Natural killer cell (primary cell): ENCODE results near the gene CTTNBP2NL. TPM values are rescaled to one million over a fixed set of nuclear protein-coding genes. Genes with fewer than 3 reads are reported as not detected.

Source experiments
- ATAC-seq, 3 donors: fragments of 150-1000 bp in 2 of 3; fragments of 200-7000 bp in 1 of 3; cut with Tn5 transposase; 1 replicate in 1 of 3; 2 replicates in 2 of 3; pipeline ENCODE4 v1.10.0; 2021; ENCODE audit warnings: mild to moderate bottlenecking in 2 of 3, moderate library complexity in 2 of 3
- DNase-seq, 2 donors: peaks; one replicate each; pipeline versions ENCODE4 v3.0.0 to v3.0.0-alpha.2; 2013 to 2021; ENCODE audit warnings: mixed read lengths in 1 of 2
- H3K27ac ChIP-seq: one replicate; pipeline ENCODE4 v1.5.1; 2013; ENCODE audit warnings: mild to moderate bottlenecking, low read length
- H3K27me3 ChIP-seq: one replicate; pipeline ENCODE4 v1.6.1; 2013; ENCODE audit warnings: low read length; ENCODE audit not compliant: control insufficient read depth, insufficient read depth
- H3K36me3 ChIP-seq: one replicate; pipeline ENCODE4 v1.6.1; 2013; ENCODE audit warnings: low read length; ENCODE audit not compliant: control insufficient read depth, insufficient read depth
- H3K4me1 ChIP-seq: one replicate; pipeline ENCODE4 v1.6.1; 2013; ENCODE audit warnings: low read length; ENCODE audit not compliant: control insufficient read depth, insufficient read depth
- H3K4me3 ChIP-seq: one replicate; pipeline ENCODE4 v1.5.1; 2013; ENCODE audit warnings: low read length
- H3K9me3 ChIP-seq: one replicate; pipeline ENCODE4 v1.6.1; 2013; ENCODE audit warnings: low read length; ENCODE audit not compliant: control insufficient read depth, insufficient read depth
- H3K27ac Mint-ChIP-seq, 2 donors: one replicate each; pipeline ENCODE4 v1.8.0; 2022; ENCODE audit warnings: mild to moderate bottlenecking in 2 of 2, mixed read lengths in 2 of 2, moderate library complexity in 1 of 2
- H3K27me3 Mint-ChIP-seq, 2 donors: one replicate each; pipeline ENCODE4 v1.8.0; 2022; ENCODE audit warnings: low read depth in 2 of 2, mixed read lengths in 2 of 2
- H3K36me3 Mint-ChIP-seq: one replicate; pipeline ENCODE4 v1.8.0; 2022; ENCODE audit warnings: mixed read lengths
- H3K4me1 Mint-ChIP-seq, 2 donors: one replicate each; pipeline ENCODE4 v1.8.0; 2022; ENCODE audit warnings: mixed read lengths in 2 of 2
- H3K4me3 Mint-ChIP-seq: one replicate; pipeline ENCODE4 v1.8.0; 2022; ENCODE audit warnings: mild to moderate bottlenecking, moderate library complexity, mixed read lengths
- H3K9me3 Mint-ChIP-seq, 2 donors: one replicate each; pipeline ENCODE4 v1.8.0; 2022; ENCODE audit warnings: mixed read lengths in 2 of 2
- WGBS: methylation state at CpG from one replicate; pipeline ENCODE4 v1.1.7; 2013; ENCODE audit warnings: missing lambda C conversion rate; ENCODE audit not compliant: insufficient coverage; 5-methylcytosine and 5-hydroxymethylcytosine counted together
- intact Hi-C: fragments of 100-400 bp; cut with micrococcal nuclease; formaldehyde crosslinking; loops from one replicate; pipeline ENCODE4 v1.14.2; 2022
- total RNA-seq, 4 donors: library from RNA; stranded (reverse); fragments of 120-200 nt in 1 of 4; gene quantifications; one replicate each; pipeline versions ENCODE4 v1.2.3 to v1.2.4, GENCODE V29; 2013 to 2022
- TF ChIP-seq, protein P1 (sequence below): fragments of 200-600 bp; IDR thresholded peaks from one replicate; pipeline ENCODE4 v1.8.0; 2022; ENCODE audit warnings: antibody characterized with exemption

Gene CTTNBP2NL
- total RNA-seq, 3 donors from 2014 or later (not counting 1 experiment from before 2014, with no cell fraction given): 0.07 to 0.94 (median 0.15) TPM

DNA sequence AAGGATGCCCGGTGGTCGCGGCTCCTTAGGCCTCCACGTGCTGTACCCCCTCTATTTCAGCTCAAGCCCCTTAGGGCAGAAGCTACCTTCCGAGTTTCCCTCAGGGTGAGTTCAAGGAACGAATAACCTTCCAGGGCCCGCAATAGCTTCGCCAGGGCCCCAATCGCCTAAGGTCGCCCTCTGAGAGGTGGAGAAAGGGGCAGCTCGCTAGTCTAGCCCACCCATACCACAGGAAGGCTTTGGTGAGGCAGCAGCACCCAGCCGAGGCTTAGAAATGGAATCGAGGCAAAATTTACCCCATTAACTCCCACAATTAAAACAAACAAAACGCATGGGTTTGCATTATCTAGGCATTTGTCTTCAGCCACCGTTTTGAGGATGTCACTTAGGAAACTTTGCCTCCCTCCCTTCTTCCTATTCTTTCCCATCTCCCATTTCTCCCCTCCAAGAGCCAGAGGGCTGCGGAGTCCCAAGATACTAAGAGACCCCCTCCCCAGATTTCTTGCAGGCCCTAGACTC is 113.7 kb downstream of the CTTNBP2NL start:
- H3K36me3 ChIP-seq: no peaks in the 10 kb centered on the region
- H3K4me1 ChIP-seq: peaks cover 16% of the 10 kb centered on the region
- ATAC-seq: no peak
- H3K4me1 Mint-ChIP-seq: peaks cover 0 to 8% of the 10 kb centered on the region in 2 donors
- no peaks in the 10 kb centered on the region for H3K9me3 Mint-ChIP-seq
- intact Hi-C loops: loop anchor here (10.0 kb wide), 1 partner anchor 295 kb away; no protein-coding TSS in a partner anchor
- no peaks in the 10 kb centered on the region for H3K9me3 ChIP-seq
- no peak overlapping the region for H3K27ac Mint-ChIP-seq
- H3K27ac ChIP-seq: no peak overlapping the region
- peaks cover 13% of the 10 kb centered on the region for H3K27me3 ChIP-seq
- peak overlapping the region; percentile 78 for H3K4me3 Mint-ChIP-seq
- H3K27me3 Mint-ChIP-seq: peaks cover 21 to 32% of the 10 kb centered on the region in 2 donors
- TF ChIP-seq, protein P1, sequence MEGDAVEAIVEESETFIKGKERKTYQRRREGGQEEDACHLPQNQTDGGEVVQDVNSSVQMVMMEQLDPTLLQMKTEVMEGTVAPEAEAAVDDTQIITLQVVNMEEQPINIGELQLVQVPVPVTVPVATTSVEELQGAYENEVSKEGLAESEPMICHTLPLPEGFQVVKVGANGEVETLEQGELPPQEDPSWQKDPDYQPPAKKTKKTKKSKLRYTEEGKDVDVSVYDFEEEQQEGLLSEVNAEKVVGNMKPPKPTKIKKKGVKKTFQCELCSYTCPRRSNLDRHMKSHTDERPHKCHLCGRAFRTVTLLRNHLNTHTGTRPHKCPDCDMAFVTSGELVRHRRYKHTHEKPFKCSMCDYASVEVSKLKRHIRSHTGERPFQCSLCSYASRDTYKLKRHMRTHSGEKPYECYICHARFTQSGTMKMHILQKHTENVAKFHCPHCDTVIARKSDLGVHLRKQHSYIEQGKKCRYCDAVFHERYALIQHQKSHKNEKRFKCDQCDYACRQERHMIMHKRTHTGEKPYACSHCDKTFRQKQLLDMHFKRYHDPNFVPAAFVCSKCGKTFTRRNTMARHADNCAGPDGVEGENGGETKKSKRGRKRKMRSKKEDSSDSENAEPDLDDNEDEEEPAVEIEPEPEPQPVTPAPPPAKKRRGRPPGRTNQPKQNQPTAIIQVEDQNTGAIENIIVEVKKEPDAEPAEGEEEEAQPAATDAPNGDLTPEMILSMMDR: no peak
- 52% methylated on average over 16 of the region's 16 CpGs for WGBS
- no peaks in the 10 kb centered on the region for H3K36me3 Mint-ChIP-seq
- no peak for DNase-seq
- H3K4me3 ChIP-seq: no peak overlapping the region

DNA sequence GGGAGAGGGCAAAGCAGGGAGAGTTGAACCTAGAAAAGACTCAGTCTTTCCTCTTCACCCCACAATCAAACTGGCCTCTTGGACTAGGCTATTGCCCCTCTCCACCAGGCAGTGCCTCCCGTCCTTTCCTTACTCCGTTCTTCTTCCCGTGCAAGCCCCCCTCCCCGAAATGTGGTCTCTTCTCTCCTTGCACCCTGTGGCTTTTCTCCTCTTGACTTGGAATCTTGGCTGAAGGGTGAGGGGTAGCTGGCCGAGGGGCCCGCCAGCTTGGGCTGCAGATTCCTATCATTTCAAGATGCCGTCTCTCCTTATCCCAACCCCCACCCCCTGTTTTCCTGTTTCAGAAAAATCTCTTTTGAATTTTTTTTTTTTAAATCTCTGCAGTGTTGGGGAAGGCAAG is 114.3 kb downstream of the CTTNBP2NL start:
- Histone ChIP-seq H3K4me1 (peaks cover 16% of the 10 kb centered on the region), H3K27me3 (peaks cover 13% of the 10 kb centered on the region), H3K9me3 (no peaks in the 10 kb centered on the region), H3K36me3 (no peaks in the 10 kb centered on the region), H3K4me3 (no peak overlapping the region), H3K27ac (no peak overlapping the region)
- Mint-ChIP-seq H3K27ac (no peak overlapping the region), H3K27me3 (peaks cover 20 to 29% of the 10 kb centered on the region in 2 donors), H3K36me3 (no peaks in the 10 kb centered on the region), H3K9me3 (no peaks in the 10 kb centered on the region), H3K4me1 (peaks cover 0 to 8% of the 10 kb centered on the region in 2 donors), H3K4me3 (peak overlapping the region; percentile 78)
- TF ChIP-seq, protein P1: no peak
- 82% methylated on average over 6 of the region's 7 CpGs for WGBS
- intact Hi-C loops: no loop called here
- no peak for ATAC-seq
- no peak for DNase-seq

Other genes with a start within 250 kb of the CTTNBP2NL start
- gene WNT2B, start 112.8 kb downstream of the CTTNBP2NL start, total RNA-seq: under 1 TPM; 0.16 to 0.20 (median 0.18) TPM
- gene ST7L, start 222.9 kb downstream of the CTTNBP2NL start, total RNA-seq: 10 to 100 TPM; 23.5 to 32.3 (median 30.1) TPM
- gene CAPZA1, start 223.6 kb downstream of the CTTNBP2NL start, total RNA-seq: 100 to 1,000 TPM; 231 to 244 (median 233) TPM